Measurements from ENCODE around the gene ATXN1. TPM values are rescaled to one million over a fixed set of nuclear protein-coding genes. Genes with fewer than 3 reads are reported as not detected.

The ATXN1 gene
- total RNA-seq, 1 experiment from 2014 or later = 16.5 TPM

GRCh38 chr6:16375206-16375605 lies 386.1 kb downstream of the ATXN1 start:
- Mint-ChIP-seq H3K4me3 (ENCODE audit: unreplicated experiment) (no peak overlapping the region), H3K4me1 (ENCODE audit: insufficient read depth, unreplicated experiment) (no peaks in the 10 kb centered on the region), H3K27ac (ENCODE audit: low read depth, unreplicated experiment) (no peak overlapping the region), H3K27me3 (ENCODE audit: insufficient read depth, unreplicated experiment) (no peaks in the 10 kb centered on the region), H3K9me3 (ENCODE audit: unreplicated experiment) (no peaks in the 10 kb centered on the region), H3K36me3 (ENCODE audit: insufficient read depth, unreplicated experiment) (no peaks in the 10 kb centered on the region)
- POLR2A ChIA-PET = no interaction called here
- intact Hi-C loops (cut with micrococcal nuclease) = no loop called here
- no TSS peak for BruUV-seq (replicated peaks)
- TF ChIP-seq, protein P1, sequence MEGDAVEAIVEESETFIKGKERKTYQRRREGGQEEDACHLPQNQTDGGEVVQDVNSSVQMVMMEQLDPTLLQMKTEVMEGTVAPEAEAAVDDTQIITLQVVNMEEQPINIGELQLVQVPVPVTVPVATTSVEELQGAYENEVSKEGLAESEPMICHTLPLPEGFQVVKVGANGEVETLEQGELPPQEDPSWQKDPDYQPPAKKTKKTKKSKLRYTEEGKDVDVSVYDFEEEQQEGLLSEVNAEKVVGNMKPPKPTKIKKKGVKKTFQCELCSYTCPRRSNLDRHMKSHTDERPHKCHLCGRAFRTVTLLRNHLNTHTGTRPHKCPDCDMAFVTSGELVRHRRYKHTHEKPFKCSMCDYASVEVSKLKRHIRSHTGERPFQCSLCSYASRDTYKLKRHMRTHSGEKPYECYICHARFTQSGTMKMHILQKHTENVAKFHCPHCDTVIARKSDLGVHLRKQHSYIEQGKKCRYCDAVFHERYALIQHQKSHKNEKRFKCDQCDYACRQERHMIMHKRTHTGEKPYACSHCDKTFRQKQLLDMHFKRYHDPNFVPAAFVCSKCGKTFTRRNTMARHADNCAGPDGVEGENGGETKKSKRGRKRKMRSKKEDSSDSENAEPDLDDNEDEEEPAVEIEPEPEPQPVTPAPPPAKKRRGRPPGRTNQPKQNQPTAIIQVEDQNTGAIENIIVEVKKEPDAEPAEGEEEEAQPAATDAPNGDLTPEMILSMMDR (IDR thresholded peaks at IDR 0.05; ENCODE audit: unreplicated experiment) = no peak
- no peak for DNase-seq (ENCODE audit: unreplicated experiment)
- CTCF ChIA-PET = interaction anchor here (0.6 to 0.7 kb wide), 2 partner anchors 38 to 750 kb away, joined by 3 to 4 read pairs; no protein-coding TSS in a partner anchor

DNA sequence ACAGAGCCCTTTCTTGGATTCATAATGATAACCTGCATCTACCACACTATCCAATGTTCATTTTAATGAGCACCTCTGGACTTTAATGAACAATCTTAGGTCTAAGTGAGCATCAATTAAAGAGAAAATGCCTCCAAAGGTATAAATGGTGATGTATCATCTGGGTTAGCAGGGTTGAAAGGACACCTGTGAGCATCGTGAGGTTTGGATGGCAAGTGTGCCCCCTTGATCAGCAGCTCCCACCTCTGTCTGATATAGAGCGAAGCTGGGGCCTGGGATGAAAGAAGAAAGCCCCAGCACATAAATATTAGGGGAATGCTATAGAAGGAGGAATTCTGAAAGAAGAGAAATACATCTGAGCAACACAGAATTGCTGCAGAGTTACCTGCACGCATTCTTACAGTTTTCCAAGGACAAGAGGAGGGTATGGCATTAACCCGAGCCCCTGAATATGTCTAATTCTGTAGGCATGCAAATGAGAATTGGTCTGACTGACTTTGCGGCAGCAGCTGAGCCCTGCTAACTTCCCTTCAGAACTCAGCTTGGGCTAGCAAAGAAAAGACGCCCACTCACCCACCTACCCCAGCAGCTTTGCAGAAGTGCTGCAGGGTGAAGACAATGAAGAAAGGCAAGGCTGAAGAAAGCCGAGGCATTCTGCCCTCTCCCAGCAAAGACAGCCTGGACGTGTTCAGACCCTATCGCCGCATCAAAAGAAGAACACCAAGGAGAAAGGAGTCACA lies 386.6 kb downstream of the ATXN1 start:
- Mint-ChIP-seq H3K27me3 (ENCODE audit: insufficient read depth, unreplicated experiment) (no peaks in the 10 kb centered on the region), H3K36me3 (ENCODE audit: insufficient read depth, unreplicated experiment) (no peaks in the 10 kb centered on the region), H3K9me3 (ENCODE audit: unreplicated experiment) (no peaks in the 10 kb centered on the region), H3K27ac (ENCODE audit: low read depth, unreplicated experiment) (no peak overlapping the region), H3K4me1 (ENCODE audit: insufficient read depth, unreplicated experiment) (no peaks in the 10 kb centered on the region), H3K4me3 (ENCODE audit: unreplicated experiment) (no peak overlapping the region)
- TF ChIP-seq, protein P1 (IDR thresholded peaks at IDR 0.05; ENCODE audit: unreplicated experiment) = no peak
- ChIA-PET CTCF (interaction anchor here (0.6 kb wide), 1 partner anchor 750 kb away, joined by 4 read pairs; no protein-coding TSS in a partner anchor), POLR2A (no interaction called here)
- no TSS peak for BruUV-seq (replicated peaks)
- no peak for DNase-seq (ENCODE audit: unreplicated experiment)
- intact Hi-C loops (cut with micrococcal nuclease) = no loop called here

- DNase-seq (ENCODE audit: unreplicated experiment) = no peak
- Mint-ChIP-seq H3K4me3 (ENCODE audit: unreplicated experiment) (no peak overlapping the region), H3K27me3 (ENCODE audit: insufficient read depth, unreplicated experiment) (no peaks in the 10 kb centered on the region), H3K4me1 (ENCODE audit: insufficient read depth, unreplicated experiment) (no peaks in the 10 kb centered on the region), H3K9me3 (ENCODE audit: unreplicated experiment) (no peaks in the 10 kb centered on the region), H3K27ac (ENCODE audit: low read depth, unreplicated experiment) (no peak overlapping the region), H3K36me3 (ENCODE audit: insufficient read depth, unreplicated experiment) (no peaks in the 10 kb centered on the region)
- ChIA-PET CTCF (no interaction called here), POLR2A (no interaction called here)
- intact Hi-C loops (cut with micrococcal nuclease) = no loop called here
- no TSS peak for BruUV-seq (replicated peaks)
- TF ChIP-seq, protein P1 (IDR thresholded peaks at IDR 0.05; ENCODE audit: unreplicated experiment) = no peak
Observed at GRCh38 chr6:16374016-16374415, 387.2 kb downstream of the ATXN1 start.

DNA sequence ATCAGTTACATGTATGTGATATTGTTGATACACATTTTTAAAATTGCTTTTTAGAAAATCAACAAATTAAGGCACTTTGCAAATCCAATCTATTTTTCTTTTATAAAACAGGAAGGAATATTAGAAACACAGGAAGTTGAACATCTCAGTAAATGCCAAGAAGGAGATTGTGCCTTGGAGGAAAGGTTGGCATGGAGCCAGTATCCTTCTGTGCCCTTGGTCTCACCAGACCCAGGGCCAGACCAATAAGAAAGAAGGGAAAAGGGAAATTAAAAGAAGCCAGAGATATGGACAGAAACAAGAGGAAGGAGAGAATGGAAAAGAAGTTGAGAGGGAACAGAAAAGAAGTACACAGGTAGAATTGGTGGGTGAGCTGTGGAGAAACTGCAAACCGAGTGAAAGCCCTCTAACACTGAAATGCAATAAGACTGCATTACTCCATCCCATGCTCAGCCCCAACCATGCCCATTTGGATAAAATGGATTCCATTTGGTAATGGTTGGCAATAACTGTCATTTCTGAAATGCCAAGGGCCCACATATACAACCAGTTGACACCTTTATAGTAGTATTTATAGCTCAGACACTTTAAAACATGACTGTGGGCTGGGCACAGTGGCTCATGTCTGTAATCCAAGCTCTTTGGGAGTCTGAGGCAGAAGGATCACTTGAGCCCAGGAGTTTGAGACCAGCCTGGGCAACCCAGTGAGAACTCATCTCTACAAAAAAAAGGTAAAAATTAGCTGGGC lies 389.1 kb downstream of the ATXN1 start:
- TF ChIP-seq, protein P1 (IDR thresholded peaks at IDR 0.05; ENCODE audit: unreplicated experiment) = no peak
- H3K27ac Mint-ChIP-seq (ENCODE audit: low read depth, unreplicated experiment) = no peak overlapping the region
- no peaks in the 10 kb centered on the region for H3K9me3 Mint-ChIP-seq (ENCODE audit: unreplicated experiment)
- no peak for DNase-seq (ENCODE audit: unreplicated experiment)
- CTCF ChIA-PET = interaction anchor here (0.6 to 0.7 kb wide), 2 partner anchors 153 to 391 kb away, joined by 3 to 7 read pairs; no protein-coding TSS in a partner anchor
- no TSS peak for BruUV-seq (replicated peaks)
- POLR2A ChIA-PET = no interaction called here
- no peak overlapping the region for H3K4me3 Mint-ChIP-seq (ENCODE audit: unreplicated experiment)
- no peaks in the 10 kb centered on the region for H3K4me1 Mint-ChIP-seq (ENCODE audit: insufficient read depth, unreplicated experiment)
- no peaks in the 10 kb centered on the region for H3K27me3 Mint-ChIP-seq (ENCODE audit: insufficient read depth, unreplicated experiment)
- intact Hi-C loops (cut with micrococcal nuclease) = no loop called here
- H3K36me3 Mint-ChIP-seq (ENCODE audit: insufficient read depth, unreplicated experiment) = no peaks in the 10 kb centered on the region
